ENCODE results near the gene RGS7. TPM values are rescaled to one million over a fixed set of nuclear protein-coding genes. Genes with fewer than 3 reads are reported as not detected.

Gene RGS7
- total and polyA plus RNA-seq, 2 experiments from 2014 or later = 0.32 to 1.7 TPM

DNA sequence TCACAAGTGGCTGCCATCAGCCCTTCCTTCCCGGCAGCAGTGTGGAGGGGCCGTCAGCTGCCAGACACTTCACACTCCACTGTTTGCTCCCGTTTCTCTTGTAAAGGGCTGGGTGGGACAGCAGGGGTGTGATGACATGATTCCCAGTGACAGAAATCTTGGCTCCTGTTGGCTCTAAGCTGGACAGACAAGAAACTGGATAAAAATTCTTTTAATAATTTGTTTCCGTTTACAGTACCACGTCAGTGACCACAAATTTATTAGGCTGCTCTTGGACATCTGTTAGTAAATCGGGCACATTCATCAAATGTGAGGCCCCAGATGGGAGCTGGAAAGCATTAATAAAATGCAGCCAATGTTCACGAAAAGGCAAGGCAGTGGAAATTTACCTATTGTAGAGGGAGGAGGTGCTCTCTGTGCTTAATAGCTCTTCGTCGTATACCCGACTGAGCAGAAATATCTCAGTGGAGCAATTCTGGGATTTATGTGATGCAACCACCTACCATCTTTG, 391.4 kb downstream of the RGS7 start:
- Histone ChIP-seq H3F3A (ENCODE audit: insufficient read depth) (no peaks in the 10 kb centered on the region), H4K20me1 (ENCODE audit: insufficient read depth) (no peaks in the 10 kb centered on the region), H3K36me3 (ENCODE audit: low read depth) (no peaks in the 10 kb centered on the region), H3K27me3 (replicated peaks; ENCODE audit: insufficient read depth) (peaks cover 34% of the 10 kb centered on the region), H2AFZ (no peak overlapping the region), H3K9me3 (ENCODE audit: low read depth) (no peaks in the 10 kb centered on the region), H3K9ac (no peak overlapping the region), H3K79me2 (ENCODE audit: insufficient read depth) (no peaks in the 10 kb centered on the region), H3K9me2 (ENCODE audit: insufficient read depth) (no peaks in the 10 kb centered on the region), H3K27ac (no peak overlapping the region), H3K4me1 (ENCODE audit: insufficient read depth) (no peaks in the 10 kb centered on the region), H3K4me2 (ENCODE audit: unreplicated experiment) (no peak overlapping the region), H3K4me3 (no peak overlapping the region)
- no peak for DNase-seq
- TF ChIP-seq EZH2 (IDR thresholded peaks at IDR 0.05; ENCODE audit: insufficient read depth, poor library complexity, severe bottlenecking) (no peak), EZH2phosphoT487 (IDR thresholded peaks at IDR 0.05; ENCODE audit: insufficient read depth, low read depth) (no peak)
- in situ Hi-C loops (cut with MboI) = no loop called here
- 20 to 23% methylated on average over 10 of the region's 10 CpGs for WGBS, 2 experiments (ENCODE audit: low coverage in 1 of 2, low lambda C conversion rate in 2 of 2, missing lambda C conversion rate in 2 of 2)

DNA sequence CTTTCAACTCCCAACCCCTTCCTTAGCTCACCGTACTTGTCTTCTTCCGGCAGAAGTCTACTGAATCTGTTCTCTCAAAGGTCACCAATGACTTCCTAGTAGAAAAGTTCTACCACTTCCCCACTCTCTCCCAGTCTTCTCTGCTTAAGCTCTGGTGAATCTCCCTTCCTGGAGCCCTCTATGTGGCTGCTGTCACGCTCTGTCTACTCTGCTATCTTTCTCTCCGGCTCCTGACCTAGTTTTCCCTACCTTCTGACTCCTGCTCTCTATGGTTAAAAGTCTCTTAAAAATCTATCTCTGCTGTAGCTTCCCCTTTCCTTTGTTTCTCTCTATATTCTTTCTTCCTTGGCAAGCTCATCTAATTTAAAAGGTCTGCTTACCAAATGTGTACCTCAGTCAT, 394.9 kb downstream of the RGS7 start:
- Histone ChIP-seq H2AFZ (no peak overlapping the region), H3K9me2 (ENCODE audit: insufficient read depth) (no peaks in the 10 kb centered on the region), H3K4me1 (ENCODE audit: insufficient read depth) (no peaks in the 10 kb centered on the region), H3K9me3 (ENCODE audit: low read depth) (no peaks in the 10 kb centered on the region), H3K36me3 (ENCODE audit: low read depth) (no peaks in the 10 kb centered on the region), H3K27me3 (replicated peaks; ENCODE audit: insufficient read depth) (peaks cover 31% of the 10 kb centered on the region; the same call in 1 of the 2 replicates), H3K27ac (no peak overlapping the region), H3K9ac (no peak overlapping the region), H3K4me3 (no peak overlapping the region), H3F3A (ENCODE audit: insufficient read depth) (no peaks in the 10 kb centered on the region), H3K79me2 (ENCODE audit: insufficient read depth) (no peaks in the 10 kb centered on the region), H3K4me2 (ENCODE audit: unreplicated experiment) (no peak overlapping the region), H4K20me1 (ENCODE audit: insufficient read depth) (no peaks in the 10 kb centered on the region)
- in situ Hi-C loops (cut with MboI) = no loop called here
- TF ChIP-seq EZH2 (IDR thresholded peaks at IDR 0.05; ENCODE audit: insufficient read depth, poor library complexity, severe bottlenecking) = no peak
- no peak for TF ChIP-seq EZH2phosphoT487 (IDR thresholded peaks at IDR 0.05; ENCODE audit: insufficient read depth, low read depth)
- no peak for DNase-seq
- 63 to 66% methylated on average over 4 of the region's 4 CpGs for WGBS, 2 experiments (ENCODE audit: low coverage in 1 of 2, low lambda C conversion rate in 2 of 2, missing lambda C conversion rate in 2 of 2)

DNA sequence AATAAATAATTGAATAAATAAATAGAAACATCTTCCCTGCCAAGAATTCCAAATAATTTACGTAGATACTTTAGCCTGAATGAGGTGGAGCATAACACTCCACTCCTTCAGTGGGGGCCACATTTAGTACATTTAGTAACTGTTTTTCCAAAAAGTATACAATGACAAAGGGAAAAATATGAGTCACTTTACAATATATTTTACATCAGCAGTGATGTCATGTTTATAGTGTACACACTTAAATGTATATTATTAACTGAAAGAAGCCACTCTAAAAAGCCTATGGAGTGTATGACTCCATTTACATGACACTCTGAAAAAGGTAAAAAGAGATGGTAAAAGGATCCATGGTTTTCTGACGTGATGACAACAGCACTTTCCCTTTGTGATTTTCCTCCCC, 400.6 kb downstream of the RGS7 start:
- no peak overlapping the region for H3K4me3 ChIP-seq
- no peak overlapping the region for H3K9ac ChIP-seq
- H3K79me2 ChIP-seq (ENCODE audit: insufficient read depth) = no peaks in the 10 kb centered on the region
- no peak for TF ChIP-seq EZH2phosphoT487 (IDR thresholded peaks at IDR 0.05; ENCODE audit: insufficient read depth, low read depth)
- no peak for TF ChIP-seq EZH2 (IDR thresholded peaks at IDR 0.05; ENCODE audit: insufficient read depth, poor library complexity, severe bottlenecking)
- H3K27ac ChIP-seq = no peak overlapping the region
- in situ Hi-C loops (cut with MboI) = no loop called here
- H3K36me3 ChIP-seq (ENCODE audit: low read depth) = no peaks in the 10 kb centered on the region
- no peak overlapping the region for H2AFZ ChIP-seq
- H3K9me3 ChIP-seq (ENCODE audit: low read depth) = no peaks in the 10 kb centered on the region
- no peaks in the 10 kb centered on the region for H3F3A ChIP-seq (ENCODE audit: insufficient read depth)
- H3K4me2 ChIP-seq (ENCODE audit: unreplicated experiment) = no peak overlapping the region
- H4K20me1 ChIP-seq (ENCODE audit: insufficient read depth) = no peaks in the 10 kb centered on the region
- 23 to 32% methylated on average over 2 of the region's 2 CpGs for WGBS, 2 experiments (ENCODE audit: low coverage in 1 of 2, low lambda C conversion rate in 2 of 2, missing lambda C conversion rate in 2 of 2)
- no peaks in the 10 kb centered on the region for H3K4me1 ChIP-seq (ENCODE audit: insufficient read depth)
- DNase-seq = no peak
- no peaks in the 10 kb centered on the region for H3K9me2 ChIP-seq (ENCODE audit: insufficient read depth)
- 0 out of 2 replicates have a peak, but pooled peaks cover 2% of the 10 kb centered on the region for H3K27me3 ChIP-seq (replicated peaks; ENCODE audit: insufficient read depth)

DNA sequence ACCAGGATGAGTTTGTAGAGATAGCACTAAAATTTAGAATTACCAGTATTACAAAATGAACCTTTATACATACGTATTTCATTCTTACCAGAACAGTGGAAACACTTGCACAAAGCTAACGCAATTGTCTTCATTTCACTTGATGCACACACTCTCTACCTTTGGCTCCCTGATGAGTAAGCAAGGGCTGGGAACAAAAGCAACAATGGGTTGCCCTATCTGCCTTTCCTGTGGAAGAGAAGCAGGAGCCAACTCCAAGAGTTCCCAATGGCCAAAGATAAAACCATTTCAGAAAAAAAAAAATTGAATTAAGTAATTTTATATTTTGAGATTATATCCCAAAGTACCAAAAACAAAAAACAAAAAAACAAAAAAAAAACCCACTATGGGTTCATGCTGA, 401.0 kb downstream of the RGS7 start:
- H3K9me2 ChIP-seq (ENCODE audit: insufficient read depth) = no peaks in the 10 kb centered on the region
- WGBS, 2 experiments (ENCODE audit: low coverage in 1 of 2, low lambda C conversion rate in 2 of 2, missing lambda C conversion rate in 2 of 2) = 32 to 34% methylated on average over 2 of the region's 2 CpGs
- DNase-seq = no peak
- H3K4me3 ChIP-seq = no peak overlapping the region
- no peak overlapping the region for H3K27ac ChIP-seq
- no peaks in the 10 kb centered on the region for H3F3A ChIP-seq (ENCODE audit: insufficient read depth)
- in situ Hi-C loops (cut with MboI) = no loop called here
- no peak overlapping the region for H3K4me2 ChIP-seq (ENCODE audit: unreplicated experiment)
- no peaks in the 10 kb centered on the region for H3K79me2 ChIP-seq (ENCODE audit: insufficient read depth)
- no peaks in the 10 kb centered on the region for H3K27me3 ChIP-seq (replicated peaks; ENCODE audit: insufficient read depth)
- no peaks in the 10 kb centered on the region for H3K9me3 ChIP-seq (ENCODE audit: low read depth)
- TF ChIP-seq EZH2phosphoT487 (IDR thresholded peaks at IDR 0.05; ENCODE audit: insufficient read depth, low read depth) = no peak
- TF ChIP-seq EZH2 (IDR thresholded peaks at IDR 0.05; ENCODE audit: insufficient read depth, poor library complexity, severe bottlenecking) = no peak
- no peak overlapping the region for H3K9ac ChIP-seq
- H4K20me1 ChIP-seq (ENCODE audit: insufficient read depth) = no peaks in the 10 kb centered on the region
- H3K36me3 ChIP-seq (ENCODE audit: low read depth) = no peaks in the 10 kb centered on the region
- no peaks in the 10 kb centered on the region for H3K4me1 ChIP-seq (ENCODE audit: insufficient read depth)
- no peak overlapping the region for H2AFZ ChIP-seq

All from GM23248 (cell line).